Panc1 (cell line): ENCODE measurements around the gene GPR176. TPM values are rescaled to one million over a fixed set of nuclear protein-coding genes. Genes with fewer than 3 reads are reported as not detected.

ENCODE experiments used
- ATAC-seq: fragments of 200-7000 bp; cut with Tn5 transposase; 2 replicates; pipeline ENCODE4 v1.9.1; 2020; ENCODE audit warnings: mild to moderate bottlenecking, moderate library complexity
- BruUV-seq: library from RNA; stranded (reverse); fragments of 400-500 nt; replicated peaks from 2 replicates; lab custom pipeline; 2021; lab: Mats Ljungman, UMichigan
- CTCF ChIA-PET: fragments of 300-600 bp; sonication (Branson Sonifier 250); formaldehyde crosslinking; loops from one replicate; lab custom pipeline; 2022; ENCODE audit warnings: antibody characterized with exemption; lab: Charles Lee
- POLR2A ChIA-PET: fragments of 300-600 bp; sonication (Branson Sonifier 250); formaldehyde crosslinking; loops from one replicate; lab custom pipeline; 2022; ENCODE audit warnings: antibody characterized with exemption; lab: Charles Lee
- DNase-seq: peaks from one replicate; pipeline ENCODE4 v3.0.0-alpha.2; 2010; ENCODE audit warnings: low read depth, low spot score
- H3K27ac ChIP-seq: 2 replicates; pipeline ENCODE4 v1.5.1; 2011; ENCODE audit warnings: mild to moderate bottlenecking, low read length, inconsistent platforms
- H3K27me3 ChIP-seq: fragments of 200-500 bp; sonication (Bioruptor generic); 2 replicates; pipeline ENCODE4 v1.6.0; 2014; ENCODE audit warnings: low read length, inconsistent platforms; ENCODE audit not compliant: control insufficient read depth, insufficient read depth
- H3K36me3 ChIP-seq: fragments of 200-500 bp; sonication (Bioruptor generic); 2 replicates; pipeline ENCODE4 v1.5.1; 2014; ENCODE audit warnings: inconsistent platforms, mild to moderate bottlenecking, low read length, moderate library complexity; ENCODE audit not compliant: control insufficient read depth, insufficient read depth
- H3K4me1 ChIP-seq: 2 replicates; pipeline ENCODE4 v1.5.1; 2011; ENCODE audit warnings: inconsistent platforms, mild to moderate bottlenecking, low read length, moderate library complexity; ENCODE audit not compliant: control insufficient read depth, insufficient read depth
- H3K4me3 ChIP-seq, 2 experiments: 2 replicates each; pipeline ENCODE4 v1.5.1; 2011 to 2012; ENCODE audit warnings: low read depth in 2 of 2, low read length in 2 of 2, mild to moderate bottlenecking in 2 of 2, inconsistent platforms in 1 of 2, moderate library complexity in 1 of 2
- H3K9me3 ChIP-seq: fragments of 200-500 bp; sonication (Bioruptor generic); 2 replicates; pipeline ENCODE4 v1.5.1; 2014; ENCODE audit warnings: low read depth, mild to moderate bottlenecking, inconsistent platforms, low read length, moderate library complexity; ENCODE audit not compliant: control insufficient read depth, insufficient read depth
- POLR2AphosphoS5 ChIP-seq: IDR thresholded peaks from 2 replicates; pipeline ENCODE4 v1.6.1; 2012; ENCODE audit warnings: mild to moderate bottlenecking, low read depth, low read length, moderate library complexity
- REST ChIP-seq, 2 experiments: IDR thresholded peaks; 2 replicates each; pipeline ENCODE4 v1.6.1; 2011 to 2012; ENCODE audit warnings: low read depth in 2 of 2, control low read depth in 1 of 2, low read length in 1 of 2, mild to moderate bottlenecking in 1 of 2, moderate library complexity in 1 of 2; ENCODE audit not compliant: insufficient read depth in 1 of 2
- SIN3A ChIP-seq: IDR thresholded peaks from 2 replicates; pipeline ENCODE4 v1.6.1; 2012; ENCODE audit warnings: low read depth, mild to moderate bottlenecking, low read length, moderate library complexity, borderline replicate concordance; ENCODE audit not compliant: insufficient read depth
- TCF7L2 ChIP-seq: IDR thresholded peaks from 2 replicates; pipeline ENCODE4 v1.6.1; 2011; ENCODE audit warnings: mild to moderate bottlenecking, low read depth, low read length, inconsistent platforms
- in situ Hi-C: cut with HindIII; loops from 2 replicates; pipeline ENCODE4 v1.10.0; 2016; ENCODE audit warnings: low sequenced_read_pairs, low pct_unique_long_range_greater_than_20kb
- intact Hi-C: fragments of 100-400 bp; cut with micrococcal nuclease; formaldehyde crosslinking; loops from one replicate; pipeline ENCODE4 v1.10.0; 2022; ENCODE audit not compliant: unreplicated experiment
- total RNA-seq: library from RNA; stranded (reverse); gene quantifications from one replicate; pipeline ENCODE4 v1.2.1, GENCODE V29; 2021; ENCODE audit not compliant: unreplicated experiment
- TF ChIP-seq, protein P1 (sequence below): fragments of 450-650 bp; IDR thresholded peaks from 2 replicates; pipeline ENCODE4 v1.5.1; 2017; ENCODE audit warnings: mild to moderate bottlenecking

GPR176 gene
- total RNA-seq, 1 experiment from 2014 or later, result 12.7 TPM

DNA sequence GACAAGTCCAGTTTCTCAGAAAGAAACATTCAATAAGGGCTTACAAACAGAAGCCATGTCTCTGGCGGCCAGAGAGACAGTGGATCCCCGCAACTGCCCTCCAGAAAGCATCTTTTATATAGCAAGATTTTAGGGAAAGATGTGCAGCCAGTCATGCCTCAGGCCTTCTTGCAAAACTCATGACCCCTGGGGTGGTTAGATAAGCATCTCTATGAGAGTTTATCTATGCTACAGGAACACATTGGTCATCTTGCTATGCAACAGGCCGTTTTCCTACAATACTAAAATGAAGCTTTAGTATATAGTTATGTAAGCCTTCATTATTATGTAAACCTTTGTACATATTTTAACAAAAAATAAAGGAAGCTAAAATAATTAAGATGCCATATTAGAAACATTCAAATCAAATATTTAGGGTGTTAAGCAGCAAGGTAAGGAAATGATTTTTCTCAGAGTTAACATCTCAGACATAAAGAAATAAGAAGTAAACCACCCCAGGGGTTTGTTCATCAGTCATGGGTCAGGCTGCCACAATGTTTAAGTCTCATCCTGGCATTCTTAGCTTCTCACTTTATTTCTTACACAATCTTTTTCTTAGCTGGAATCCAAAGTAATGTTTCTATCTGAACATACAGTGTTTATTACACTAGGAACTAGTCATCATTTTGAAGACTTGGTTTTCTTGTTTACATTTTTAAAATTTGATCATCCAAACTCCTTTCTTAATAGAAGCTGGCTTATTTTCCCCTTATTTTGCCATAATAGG lies 131.1 kb downstream of the GPR176 start:
- ATAC-seq, result no peak
- H3K4me1 ChIP-seq, result peaks cover 25% of the 10 kb centered on the region
- H3K4me3 ChIP-seq, result no peak overlapping the region
- CTCF ChIA-PET, result no interaction called here
- TF ChIP-seq TCF7L2 (no peak), SIN3A (no peak), REST (IDR thresholded peaks at IDR 0.05; ENCODE audit: insufficient read depth in 1 of 2, low read depth in 2 of 2, low read length in 1 of 2) (no peak), POLR2AphosphoS5 (no peak)
- TF ChIP-seq, protein P1, sequence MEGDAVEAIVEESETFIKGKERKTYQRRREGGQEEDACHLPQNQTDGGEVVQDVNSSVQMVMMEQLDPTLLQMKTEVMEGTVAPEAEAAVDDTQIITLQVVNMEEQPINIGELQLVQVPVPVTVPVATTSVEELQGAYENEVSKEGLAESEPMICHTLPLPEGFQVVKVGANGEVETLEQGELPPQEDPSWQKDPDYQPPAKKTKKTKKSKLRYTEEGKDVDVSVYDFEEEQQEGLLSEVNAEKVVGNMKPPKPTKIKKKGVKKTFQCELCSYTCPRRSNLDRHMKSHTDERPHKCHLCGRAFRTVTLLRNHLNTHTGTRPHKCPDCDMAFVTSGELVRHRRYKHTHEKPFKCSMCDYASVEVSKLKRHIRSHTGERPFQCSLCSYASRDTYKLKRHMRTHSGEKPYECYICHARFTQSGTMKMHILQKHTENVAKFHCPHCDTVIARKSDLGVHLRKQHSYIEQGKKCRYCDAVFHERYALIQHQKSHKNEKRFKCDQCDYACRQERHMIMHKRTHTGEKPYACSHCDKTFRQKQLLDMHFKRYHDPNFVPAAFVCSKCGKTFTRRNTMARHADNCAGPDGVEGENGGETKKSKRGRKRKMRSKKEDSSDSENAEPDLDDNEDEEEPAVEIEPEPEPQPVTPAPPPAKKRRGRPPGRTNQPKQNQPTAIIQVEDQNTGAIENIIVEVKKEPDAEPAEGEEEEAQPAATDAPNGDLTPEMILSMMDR, result no peak
- no peaks in the 10 kb centered on the region for H3K9me3 ChIP-seq
- H3K27ac ChIP-seq, result no peak overlapping the region
- intact Hi-C loops, result loop anchor here (10.0 kb wide), 1 partner anchor 246 kb away; the partner anchor contains the start of gene SRP14
- BruUV-seq, result no TSS peak
- H3K27me3 ChIP-seq, result no peaks in the 10 kb centered on the region
- in situ Hi-C loops, result no loop called here
- POLR2A ChIA-PET, result interaction anchor here (0.6 kb wide), 1 partner anchor 85 kb away, joined by 3 read pairs; no protein-coding TSS in a partner anchor
- no peak for DNase-seq
- H3K36me3 ChIP-seq, result no peaks in the 10 kb centered on the region

GRCh38 chr15:39788108-39788507 lies 132.0 kb downstream of the GPR176 start:
- in situ Hi-C loops (no loop called here), intact Hi-C loops (loop anchor here (10.0 kb wide), 1 partner anchor 247 kb away; the partner anchor contains the start of gene SRP14)
- H3K36me3 ChIP-seq, result no peaks in the 10 kb centered on the region
- POLR2A ChIA-PET, result interaction anchor here (0.5 kb wide), 1 partner anchor 145 kb away, joined by 6 read pairs; no protein-coding TSS in a partner anchor
- DNase-seq, result no peak
- H3K27me3 ChIP-seq, result no peaks in the 10 kb centered on the region
- peaks cover 31% of the 10 kb centered on the region for H3K4me1 ChIP-seq
- TF ChIP-seq TCF7L2, result no peak
- BruUV-seq, result no TSS peak
- CTCF ChIA-PET, result no interaction called here
- no peak for ATAC-seq
- H3K27ac ChIP-seq, result no peak overlapping the region
- no peak overlapping the region for H3K4me3 ChIP-seq
- no peaks in the 10 kb centered on the region for H3K9me3 ChIP-seq
